D721Med (cell line): Measurements from ENCODE around the gene NEDD4L.
A peak's percentile ranks its signal among the peaks of the same experiment; 100 is the strongest.
"Not testable (repeated sequence)": the region's sequence is repeated elsewhere in the genome, so short reads cannot be mapped to it uniquely, and the experiment has no call there.

Source experiments
- DNase-seq: peaks from one replicate; pipeline ENCODE4 v3.0.0; 2011; ENCODE audit warnings: low spot score; ENCODE audit not compliant: insufficient read length
- FAIRE-seq: peaks from 2 replicates; lab custom pipeline; 2011; peaks lifted over from hg19 to GRCh38; lab: Jason Lieb, UNC
- CTCF ChIP-seq: IDR thresholded peaks from 2 replicates; pipeline ENCODE4 v1.5.1; 2012; ENCODE audit warnings: mild to moderate bottlenecking, control low read depth; ENCODE audit not compliant: insufficient read depth; ENCODE audit errors: missing control alignments

Gene NEDD4L

GRCh38 chr18:58256316-58257080 lies 212.5 kb downstream of the NEDD4L start:
- DNase-seq (no peak), FAIRE-seq (no peak)

GRCh38 chr18:58257461-58257860 lies 213.4 kb downstream of the NEDD4L start:
- FAIRE-seq (no peak), DNase-seq (no peak)
- no peak for TF ChIP-seq CTCF

More at GRCh38 chr18:58256316-58257080, 212.5 kb downstream of the NEDD4L start:
- no peak for TF ChIP-seq CTCF

GRCh38 chr18:58258692-58259342 lies 214.8 kb downstream of the NEDD4L start:
- TF ChIP-seq CTCF = no peak
- FAIRE-seq (no peak), DNase-seq (no peak)

- FAIRE-seq = peak; percentile 98
- no peak for TF ChIP-seq CTCF
- DNase-seq = no peak
Measured at GRCh38 chr18:58263055-58263957, 219.3 kb downstream of the NEDD4L start.

GRCh38 chr18:58264075-58264474 lies 220.0 kb downstream of the NEDD4L start:
- no peak for TF ChIP-seq CTCF
- FAIRE-seq (no peak), DNase-seq (no peak)

GRCh38 chr18:58264840-58265239 lies 220.8 kb downstream of the NEDD4L start:
- no peak for TF ChIP-seq CTCF
- no peak for FAIRE-seq
- DNase-seq = no peak

GRCh38 chr18:58265489-58265888 lies 221.5 kb downstream of the NEDD4L start:
- not testable (repeated sequence) for DNase-seq, FAIRE-seq
